DMS53 treated with DMSO at 0.1 percent for 48 hours (cell line): Measurements from ENCODE around the gene RAB15.
A peak's percentile ranks its signal among the peaks of the same experiment; 100 is the strongest.

Source experiments
- DNase-seq: peaks from one replicate; lab custom pipeline; 2025; ENCODE audit not compliant: unreplicated experiment; lab: John Stamatoyannopoulos, UW

Gene RAB15

GRCh38 chr14:64971943-64972791 lies at the start of gene RAB15:
RAB15 (minus strand) TSS chr14:64972336; CDS start chr14:64972076, 260 bp downstream.
- DNase-seq = no peak

DNA sequence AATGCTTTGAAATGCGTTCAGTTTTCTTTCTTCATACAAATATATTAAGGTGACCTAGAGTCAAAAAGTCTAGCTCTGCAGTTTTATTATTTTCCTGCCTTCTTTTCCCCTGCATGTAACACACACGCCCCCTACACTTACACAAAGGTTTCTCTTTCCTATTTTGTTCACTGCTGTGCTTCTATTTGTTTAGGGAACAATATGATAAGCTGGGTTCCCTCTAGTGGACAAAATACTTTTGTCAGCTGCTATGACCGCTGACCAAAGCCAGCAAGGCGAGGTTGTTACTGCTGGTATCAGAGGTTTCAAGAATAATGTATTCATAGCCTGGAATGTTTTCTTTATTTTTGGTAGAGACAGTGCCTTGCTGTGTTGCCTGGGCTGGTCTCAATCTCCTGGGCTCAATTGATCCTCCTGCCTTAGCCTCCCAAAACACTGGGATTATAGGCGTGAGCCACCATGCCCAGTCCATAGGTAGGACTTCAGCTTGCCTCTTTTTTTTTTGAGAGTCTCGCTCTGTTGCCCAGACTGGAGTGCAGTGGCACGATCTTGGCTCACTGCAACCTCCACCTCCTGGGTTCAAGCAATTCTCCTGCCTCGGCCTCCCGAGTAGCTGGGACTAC lies 47.9 kb upstream of the RAB15 start:
- DNase-seq = peak; percentile 14

- DNase-seq = no peak
Observed at GRCh38 chr14:65016471-65016870, 44.3 kb upstream of the RAB15 start.

GRCh38 chr14:65015391-65015790 lies 43.3 kb upstream of the RAB15 start:
- no peak for DNase-seq

GRCh38 chr14:65012353-65012752 lies 40.2 kb upstream of the RAB15 start:
- DNase-seq = no peak

GRCh38 chr14:65011538-65011937 lies 39.4 kb upstream of the RAB15 start:
- DNase-seq = no peak

DNA sequence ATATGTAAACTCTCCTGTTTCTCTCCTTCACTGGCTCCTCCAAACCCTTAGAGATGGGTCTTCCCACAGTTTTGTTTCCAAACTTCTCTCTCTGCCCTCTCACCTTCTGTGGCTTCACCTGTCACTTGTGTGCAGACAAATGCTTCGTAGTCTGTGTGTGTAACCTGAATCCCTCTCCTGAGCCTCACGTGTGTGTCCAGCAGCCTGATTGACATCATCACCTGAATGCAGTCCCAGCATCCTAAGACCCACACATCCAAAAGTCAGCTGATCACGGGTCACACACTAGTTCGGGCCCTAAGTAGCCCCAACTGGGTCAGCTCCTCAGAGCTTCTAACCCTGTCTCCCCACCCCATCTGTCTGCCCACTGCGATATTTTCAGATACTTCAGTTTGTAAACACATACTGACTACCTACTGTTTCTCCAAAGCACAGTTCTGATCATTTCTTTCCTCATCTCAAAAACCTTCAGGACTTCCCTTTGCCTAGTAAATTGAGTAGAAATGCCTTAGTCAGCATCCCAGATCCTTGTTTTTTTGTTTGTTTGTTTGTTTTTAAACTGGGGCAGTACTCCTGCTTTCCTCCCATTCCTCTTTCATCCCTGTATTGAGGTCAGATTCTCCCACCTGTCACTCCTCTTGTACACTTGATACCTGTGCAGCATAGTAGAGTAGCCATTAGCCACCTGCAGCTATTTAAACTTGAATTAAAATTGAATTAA lies 38.2 kb upstream of the RAB15 start:
- no peak for DNase-seq

- no peak for DNase-seq
Observed at GRCh38 chr14:65007202-65007601, 35.1 kb upstream of the RAB15 start.

GRCh38 chr14:65006261-65006721 lies 34.2 kb upstream of the RAB15 start:
- no peak for DNase-seq

- no peak for DNase-seq
Observed at GRCh38 chr14:65003394-65003793, 31.3 kb upstream of the RAB15 start.

DNA sequence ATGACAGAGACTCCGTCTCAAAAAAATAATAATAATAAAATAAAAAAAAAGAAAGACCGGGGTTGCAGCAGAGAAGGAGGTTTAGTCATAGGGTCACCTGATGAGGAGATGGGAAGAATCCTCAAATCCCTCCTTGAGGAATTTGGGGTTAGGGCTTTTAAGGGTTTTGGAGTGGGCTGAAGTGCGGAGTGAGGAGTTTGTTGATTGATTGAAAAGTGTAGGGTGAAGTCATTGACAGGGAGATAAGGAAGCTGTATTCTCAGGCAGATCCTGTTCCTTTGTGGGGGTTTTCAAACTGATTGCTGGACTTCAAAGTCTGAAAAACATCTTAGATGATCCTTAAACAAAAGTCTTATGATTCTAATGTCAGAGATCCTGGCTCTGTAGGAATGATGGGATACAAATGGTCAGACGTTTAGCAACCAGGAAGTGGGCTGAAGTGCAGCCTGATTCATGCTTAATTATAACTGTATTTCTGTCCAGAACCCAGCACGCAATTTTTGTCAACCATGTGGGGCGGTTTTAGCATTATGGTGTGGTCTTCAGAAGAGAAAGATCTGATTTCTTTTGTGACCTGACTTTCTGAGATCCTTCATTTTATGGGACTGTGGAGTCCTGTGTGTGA lies 30.6 kb upstream of the RAB15 start:
- no peak for DNase-seq

- no peak for DNase-seq
Observed at GRCh38 chr14:65001723-65002122, 29.6 kb upstream of the RAB15 start.

GRCh38 chr14:65000898-65001591 lies 28.9 kb upstream of the RAB15 start:
- no peak for DNase-seq

DNA sequence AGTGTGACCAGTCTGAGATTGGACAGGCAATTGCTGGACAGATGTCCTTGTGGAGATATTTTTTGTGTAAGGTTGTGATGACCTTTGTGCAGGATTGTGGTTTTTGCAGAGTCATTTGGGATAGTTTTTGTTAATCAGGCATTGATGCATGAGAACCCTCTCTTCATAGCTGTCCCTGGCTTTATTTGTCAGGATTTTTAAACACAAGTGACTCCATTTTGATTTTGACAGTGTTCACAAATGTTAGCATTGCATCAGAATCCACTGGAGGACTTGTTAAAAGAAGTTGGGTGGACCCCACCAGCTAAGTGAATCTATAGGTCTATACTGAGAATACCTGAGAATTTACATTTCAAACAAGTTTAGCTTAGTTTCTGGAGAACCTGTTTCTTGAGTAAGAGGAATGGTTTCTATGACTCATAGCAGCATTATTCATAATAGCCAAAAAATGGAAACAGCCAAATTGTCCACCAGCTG lies 26.4 kb upstream of the RAB15 start:
- no peak for DNase-seq

DNA sequence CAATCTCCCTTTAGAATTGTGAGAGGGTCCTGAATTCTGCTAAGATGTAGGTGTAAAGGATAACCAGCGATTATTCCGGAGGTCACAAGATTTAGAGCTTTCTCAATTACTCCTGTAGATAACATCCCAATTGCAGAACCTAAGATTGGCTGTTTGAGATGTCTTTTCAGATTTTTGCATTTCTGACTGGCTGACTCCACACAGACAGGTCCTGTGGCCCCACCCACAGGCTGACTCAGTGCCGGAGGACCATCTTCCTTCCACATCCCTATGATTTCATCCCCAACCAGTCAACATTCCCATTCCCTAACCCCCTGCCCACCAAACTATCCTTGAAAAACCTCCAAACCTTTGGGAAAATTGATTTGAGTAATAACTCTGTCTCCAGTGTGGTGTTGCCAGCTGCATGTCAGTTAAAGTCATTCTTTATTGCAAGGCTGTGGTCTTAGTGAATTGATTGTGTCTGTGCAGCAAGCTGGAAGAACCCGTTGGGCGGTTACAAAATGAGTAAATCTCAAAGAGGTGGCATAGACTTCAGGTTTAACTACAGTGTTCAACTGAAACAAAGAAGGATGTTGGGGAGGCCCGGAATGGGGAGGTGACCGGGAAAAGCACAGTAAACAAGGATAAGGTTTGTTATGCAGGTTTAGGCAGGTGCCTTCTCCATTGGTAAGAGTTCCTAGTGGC lies 25.1 kb upstream of the RAB15 start:
- DNase-seq = no peak

DNA sequence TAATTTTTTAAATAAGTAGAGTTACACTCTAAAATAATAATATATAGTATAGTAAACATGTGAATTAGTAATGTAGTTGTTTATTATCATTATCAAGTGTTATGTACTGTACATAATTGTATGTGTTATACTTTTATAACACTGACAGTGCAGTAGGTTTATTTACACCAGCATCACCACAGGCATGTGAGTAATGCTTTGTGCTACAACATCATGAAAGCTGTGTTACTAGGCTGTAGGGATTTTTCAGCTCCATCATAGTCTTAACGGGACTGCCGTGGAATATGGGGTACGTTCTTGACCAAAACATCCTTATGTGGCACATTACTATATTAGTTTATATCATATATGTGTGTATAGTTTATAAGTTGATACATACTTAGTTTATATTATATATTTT lies 23.2 kb upstream of the RAB15 start:
- no peak for DNase-seq

DNA sequence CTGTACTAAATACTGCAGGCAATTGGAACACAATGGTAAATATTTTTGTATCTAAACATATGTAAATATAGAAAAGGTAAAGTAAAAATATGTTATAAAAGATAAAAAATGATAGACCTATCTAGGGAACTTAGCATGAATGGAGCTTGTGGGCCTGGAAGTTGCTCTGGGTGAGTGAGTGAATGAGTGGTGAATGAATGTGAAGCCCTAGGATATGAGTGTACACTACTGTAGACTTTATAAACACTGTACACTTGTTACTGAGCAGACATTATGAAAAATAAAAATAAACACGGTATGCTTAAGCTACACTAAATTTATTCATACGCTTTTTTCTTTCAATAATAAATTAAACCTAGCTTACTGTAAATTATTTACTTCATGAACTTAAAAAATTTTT lies 22.4 kb upstream of the RAB15 start:
- no peak for DNase-seq

- DNase-seq = no peak
Observed at GRCh38 chr14:64993266-64993930, 21.3 kb upstream of the RAB15 start.

DNA sequence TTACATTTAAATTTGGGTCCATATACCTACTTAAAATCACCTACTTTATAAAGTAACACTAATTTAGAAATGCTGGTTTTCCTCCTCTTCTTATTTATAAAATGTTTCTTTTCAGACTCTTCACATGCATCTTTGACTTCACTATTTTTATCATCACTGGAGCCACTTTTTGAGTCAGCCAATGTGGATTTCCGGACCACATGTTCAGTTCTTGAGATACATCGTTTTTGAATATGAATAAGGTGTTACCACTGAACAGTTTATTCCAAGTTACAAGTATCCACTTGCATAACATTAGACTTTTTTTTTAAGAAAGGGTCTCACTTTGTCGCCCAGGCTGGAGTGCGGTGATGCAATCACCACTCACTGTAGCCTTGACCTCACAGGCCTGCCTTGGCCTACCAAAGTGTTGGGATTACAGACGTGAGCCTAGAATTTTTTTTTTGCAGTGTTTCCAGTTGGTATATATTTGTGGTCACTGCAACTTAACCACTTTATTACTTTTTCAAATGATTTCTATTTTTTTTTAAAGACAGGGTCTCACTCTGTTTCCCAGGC lies 20.3 kb upstream of the RAB15 start:
- DNase-seq = no peak
